Fibroblast of the aortic adventitia (primary cell): ENCODE results near the gene GNGT2. TPM values are rescaled to one million over a fixed set of nuclear protein-coding genes. Genes with fewer than 3 reads are reported as not detected.

Source experiments
- DNase-seq: peaks from one replicate; pipeline ENCODE4 v3.0.0-alpha.2; 2010; ENCODE audit warnings: low read depth
- H3K4me3 ChIP-seq: 2 replicates; pipeline ENCODE4 v1.5.1; 2011; ENCODE audit warnings: low read depth, mild to moderate bottlenecking, control low read depth, low read length, moderate library complexity
- CTCF ChIP-seq: IDR thresholded peaks from 2 replicates; pipeline ENCODE4 v1.5.1; 2011; ENCODE audit warnings: mild to moderate bottlenecking, low read length, control low read depth, inconsistent platforms; ENCODE audit not compliant: insufficient read depth
- total RNA-seq: library from RNA; depleted of rRNA; stranded (reverse); fragments of >200 nt; gene quantifications from 2 replicates; pipeline ENCODE4 v1.2.3, GENCODE V29; 2012; ENCODE audit warnings: low replicate concordance

Gene GNGT2
- total RNA-seq, 1 donor, result 0.45 TPM

- no peak for TF ChIP-seq CTCF
- DNase-seq, result no peak
- H3K4me3 ChIP-seq, result no peak overlapping the region
These were observed 30.7 kb upstream of the GNGT2 start for GRCh38 chr17:49241040-49241439.

- no peak for DNase-seq
- TF ChIP-seq CTCF, result no peak
- H3K4me3 ChIP-seq, result no peak overlapping the region
These were observed 30.2 kb upstream of the GNGT2 start for GRCh38 chr17:49240619-49241018.

GRCh38 chr17:49239963-49240362 is 29.6 kb upstream of the GNGT2 start:
- TF ChIP-seq CTCF, result no peak
- no peak overlapping the region for H3K4me3 ChIP-seq
- no peak for DNase-seq

- TF ChIP-seq CTCF, result no peak
- H3K4me3 ChIP-seq, result no peak overlapping the region
- no peak for DNase-seq
These were observed 25.5 kb upstream of the GNGT2 start for GRCh38 chr17:49235896-49236295.

- no peak for DNase-seq
These were observed 24.2 kb upstream of the GNGT2 start for GRCh38 chr17:49234509-49235080.

GRCh38 chr17:49231563-49231894 is 21.2 kb upstream of the GNGT2 start:
- no peak overlapping the region for H3K4me3 ChIP-seq
- DNase-seq, result no peak
- TF ChIP-seq CTCF, result no peak

More at GRCh38 chr17:49234509-49235080, 24.2 kb upstream of the GNGT2 start:
- no peak for TF ChIP-seq CTCF
- H3K4me3 ChIP-seq, result no peak overlapping the region
